ENCODE data around the gene NRF1. TPM values are rescaled to one million over a fixed set of nuclear protein-coding genes. Genes with fewer than 3 reads are reported as not detected.

NRF1 gene
- total RNA-seq, 1 experiment from 2014 or later: 19.3 TPM

GRCh38 chr7:129713544-129713943 is 102.0 kb downstream of the NRF1 start:
- no peaks in the 10 kb centered on the region for H3K9me3 Mint-ChIP-seq
- Histone ChIP-seq H3K27me3 (ENCODE audit: insufficient read depth, low read length) (no peaks in the 10 kb centered on the region), H3K23ac (ENCODE audit: insufficient read length, low read depth, low read length) (no peak overlapping the region), H4K91ac (ENCODE audit: insufficient read length, low read depth, low read length) (no peak overlapping the region), H4K8ac (replicated peaks; ENCODE audit: insufficient read length, low read depth, low read length) (no peak overlapping the region), H4K5ac (ENCODE audit: insufficient read length, low read depth, low read length) (no peak overlapping the region), H3K14ac (ENCODE audit: insufficient read depth, low read length) (no peak overlapping the region), H3K27ac (ENCODE audit: insufficient read length, low read depth, low read length) (no peak overlapping the region), H3K9me3 (ENCODE audit: control insufficient read depth, low read depth, low read length) (no peaks in the 10 kb centered on the region), H2AK5ac (ENCODE audit: insufficient read length, low read length) (no peak overlapping the region), H3K18ac (ENCODE audit: insufficient read length, low read depth, low read length) (no peak overlapping the region), H2BK15ac (ENCODE audit: low read depth, low read length) (no peak overlapping the region), H3K4me1 (ENCODE audit: insufficient read depth, low read length) (no peaks in the 10 kb centered on the region), H3K23me2 (ENCODE audit: insufficient read length, low read depth, low read length, poor library complexity, severe bottlenecking) (no peaks in the 10 kb centered on the region), H3K79me2 (ENCODE audit: insufficient read depth, low read length) (no peaks in the 10 kb centered on the region), H3K56ac (ENCODE audit: insufficient read length, low read depth, low read length) (no peak overlapping the region), H2BK12ac (ENCODE audit: insufficient read length, low read depth, low read length) (no peak overlapping the region), H2BK120ac (ENCODE audit: low read depth, low read length, poor library complexity, severe bottlenecking) (no peak overlapping the region), H3K4me2 (ENCODE audit: insufficient read depth, insufficient read length, low read length) (no peak overlapping the region), H3K79me1 (ENCODE audit: insufficient read depth, low read depth, low read length, poor library complexity, severe bottlenecking) (no peaks in the 10 kb centered on the region), H2BK5ac (ENCODE audit: insufficient read length, low read length) (no peak overlapping the region), H4K20me1 (ENCODE audit: control insufficient read depth, insufficient read depth, insufficient read length) (no peaks in the 10 kb centered on the region), H2BK20ac (ENCODE audit: low read depth, low read length, poor library complexity, severe bottlenecking) (no peak overlapping the region), H2AFZ (ENCODE audit: low read length) (no peak overlapping the region), H3T11ph (ENCODE audit: low read length) (no peak overlapping the region), H3K4ac (ENCODE audit: low read depth, low read length) (no peak overlapping the region), H3K9ac (ENCODE audit: extremely low read depth, insufficient read length, low read length) (no peak overlapping the region)
- no CpG with 5 or more reads among the region's 1 CpG for WGBS (ENCODE audit: extremely low coverage, insufficient read length, low lambda C conversion rate)
- no peak for TF ChIP-seq CTCF (conservative IDR thresholded peaks at IDR 0.05)
- H3K36me3 Mint-ChIP-seq (ENCODE audit: insufficient read depth in 1 of 3, low read depth in 3 of 3): peaks cover 19 to 59% (median 51%) of the 10 kb centered on the region in 3 experiments
- no peaks in the 10 kb centered on the region for H3K4me1 Mint-ChIP-seq
- H3K27ac Mint-ChIP-seq: peak overlapping the region in 1 of 3 experiments; percentile 86; a peak in 1 of 7 replicates
- DNase-seq: no peak
- no peaks in the 10 kb centered on the region for H3K27me3 Mint-ChIP-seq (ENCODE audit: low read depth)
- H3K4me3 Mint-ChIP-seq: no peak overlapping the region
